ENCODE results near the gene SNCB.

DNA sequence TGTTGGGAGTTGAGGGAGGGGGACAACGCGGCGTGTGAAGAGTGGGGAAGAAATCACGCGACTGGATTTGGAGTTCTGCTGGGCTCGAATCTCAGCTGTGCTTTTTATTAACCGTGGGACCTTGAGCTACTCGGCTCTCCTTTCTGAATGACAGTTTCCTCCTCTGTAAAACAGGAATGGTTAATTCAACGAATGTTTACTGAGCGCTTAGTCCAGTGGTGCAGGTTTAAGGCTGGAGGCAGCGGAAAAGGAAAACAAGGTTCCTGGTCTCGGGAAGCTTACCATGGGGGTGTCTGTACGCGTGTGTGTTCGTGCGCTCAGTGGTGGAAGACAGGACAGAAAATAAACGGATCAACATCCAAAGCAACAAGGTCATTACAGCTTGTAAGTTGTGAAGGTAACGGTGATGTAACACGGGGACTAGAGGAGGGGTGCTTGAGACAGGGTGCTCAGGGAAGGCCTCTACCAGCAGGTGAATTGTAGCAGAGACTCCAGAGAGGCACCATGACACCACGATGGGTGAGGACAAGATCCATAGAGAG is 418 bp upstream of the SNCB start:
- TF ChIP-seq MAX (IDR thresholded peaks at IDR 0.05) (no peak), CEBPB (IDR thresholded peaks at IDR 0.05) (no peak), CREB1 (IDR thresholded peaks at IDR 0.05; ENCODE audit: low read depth) (no peak), RAD21 (IDR thresholded peaks at IDR 0.05; ENCODE audit: low read depth) (no peak), TCF12 (IDR thresholded peaks at IDR 0.05; ENCODE audit: low read depth) (no peak), EP300 (IDR thresholded peaks at IDR 0.05; ENCODE audit: borderline replicate concordance) (no peak), YY1 (IDR thresholded peaks at IDR 0.05; ENCODE audit: low read depth) (no peak), EGR1 (IDR thresholded peaks at IDR 0.05) (no peak), FOXM1 (IDR thresholded peaks at IDR 0.05; ENCODE audit: borderline replicate concordance, low read depth) (no peak), TAF1 (IDR thresholded peaks at IDR 0.05; ENCODE audit: low read depth) (no peak)
- TF ChIP-seq, protein P1, sequence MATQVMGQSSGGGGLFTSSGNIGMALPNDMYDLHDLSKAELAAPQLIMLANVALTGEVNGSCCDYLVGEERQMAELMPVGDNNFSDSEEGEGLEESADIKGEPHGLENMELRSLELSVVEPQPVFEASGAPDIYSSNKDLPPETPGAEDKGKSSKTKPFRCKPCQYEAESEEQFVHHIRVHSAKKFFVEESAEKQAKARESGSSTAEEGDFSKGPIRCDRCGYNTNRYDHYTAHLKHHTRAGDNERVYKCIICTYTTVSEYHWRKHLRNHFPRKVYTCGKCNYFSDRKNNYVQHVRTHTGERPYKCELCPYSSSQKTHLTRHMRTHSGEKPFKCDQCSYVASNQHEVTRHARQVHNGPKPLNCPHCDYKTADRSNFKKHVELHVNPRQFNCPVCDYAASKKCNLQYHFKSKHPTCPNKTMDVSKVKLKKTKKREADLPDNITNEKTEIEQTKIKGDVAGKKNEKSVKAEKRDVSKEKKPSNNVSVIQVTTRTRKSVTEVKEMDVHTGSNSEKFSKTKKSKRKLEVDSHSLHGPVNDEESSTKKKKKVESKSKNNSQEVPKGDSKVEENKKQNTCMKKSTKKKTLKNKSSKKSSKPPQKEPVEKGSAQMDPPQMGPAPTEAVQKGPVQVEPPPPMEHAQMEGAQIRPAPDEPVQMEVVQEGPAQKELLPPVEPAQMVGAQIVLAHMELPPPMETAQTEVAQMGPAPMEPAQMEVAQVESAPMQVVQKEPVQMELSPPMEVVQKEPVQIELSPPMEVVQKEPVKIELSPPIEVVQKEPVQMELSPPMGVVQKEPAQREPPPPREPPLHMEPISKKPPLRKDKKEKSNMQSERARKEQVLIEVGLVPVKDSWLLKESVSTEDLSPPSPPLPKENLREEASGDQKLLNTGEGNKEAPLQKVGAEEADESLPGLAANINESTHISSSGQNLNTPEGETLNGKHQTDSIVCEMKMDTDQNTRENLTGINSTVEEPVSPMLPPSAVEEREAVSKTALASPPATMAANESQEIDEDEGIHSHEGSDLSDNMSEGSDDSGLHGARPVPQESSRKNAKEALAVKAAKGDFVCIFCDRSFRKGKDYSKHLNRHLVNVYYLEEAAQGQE (IDR thresholded peaks at IDR 0.05; ENCODE audit: low read depth) = no peak
